Measurements from ENCODE around the gene BZW1. TPM values are rescaled to one million over a fixed set of nuclear protein-coding genes. Genes with fewer than 3 reads are reported as not detected.

The BZW1 gene
- total RNA-seq (2012; rRNA removed) (268 and 323 TPM in 2 replicates), polyA plus RNA-seq (2012; rRNA removed) (187 and 204 TPM in 2 replicates), Bru-seq, nascent RNA (percentile 98 among the genes with signal in this experiment), BruChase-seq, experiment 1, labeled RNA remaining after a 6-hour chase (percentile 100 among the genes with signal in this experiment), BruChase-seq, experiment 2, labeled RNA remaining after a 2-hour chase (percentile 99 among the genes with signal in this experiment)
- 31.6 and 185 TPM in 2 replicates for polyA plus RNA-seq (2012; cell fraction: cytosol; rRNA removed)
- polyA plus RNA-seq (2012; cell fraction: nucleus; rRNA removed; ENCODE audit: low replicate concordance), result 11.5 and 146 TPM in 2 replicates
- long read RNA-seq, full-length matches to known transcripts, result 329 of 435 reads
- long read RNA-seq, partial matches to known transcripts, result 42 of 435 reads
- long read RNA-seq, other reads (novel, unspliced or antisense), result 64 of 435 reads

GRCh38 chr2:200811333-200812121 lies at the start of gene BZW1:
Gene BZW1 (plus strand): TSS chr2:200811910. CDS start chr2:200813218, 1,308 bp downstream.
- Histone ChIP-seq H2AFZ (replicated peaks; ENCODE audit: low read length, poor library complexity) (peak within 1 kb of the TSS; percentile 99), H3K4me1 (ENCODE audit: control insufficient read depth, insufficient read depth, low read length) (peaks cover 10% of the 10 kb centered on the region), H2BK5ac (ENCODE audit: low read depth, low read length, poor library complexity, severe bottlenecking) (peak within 1 kb of the TSS; percentile 99), H3K4me3 (ENCODE audit: insufficient read depth, low read depth, low read length) (peak within 1 kb of the TSS; percentile 91), H2BK120ac (ENCODE audit: low read depth, low read length) (peak within 1 kb of the TSS; percentile 100), H3K4ac (ENCODE audit: low read depth, low read length) (peak within 1 kb of the TSS; percentile 99), H3K18ac (ENCODE audit: low read depth, low read length) (peak within 1 kb of the TSS; percentile 96), H3K9me1 (ENCODE audit: insufficient read depth, low read length) (peaks cover 3% of the 10 kb centered on the region; the same call in 1 of the 2 replicates), H3K4me2 (ENCODE audit: low read depth, low read length) (peak within 1 kb of the TSS; percentile 93), H3K56ac (ENCODE audit: extremely low read depth, insufficient read depth, low read length) (peak within 1 kb of the TSS; percentile 100), H3K9ac (ENCODE audit: low read depth, low read length) (peak within 1 kb of the TSS; percentile 96), H3K14ac (replicated peaks; ENCODE audit: low read depth, low read length) (peak within 1 kb of the TSS; percentile 100), H2BK20ac (ENCODE audit: low read depth, low read length) (peak within 1 kb of the TSS; percentile 95), H3K9me3 (ENCODE audit: control insufficient read depth, insufficient read depth, low read length) (no peaks in the 10 kb centered on the region), H3K79me1 (ENCODE audit: low read depth in 1 of 2, low read length in 2 of 2) (peaks cover 2 to 16% of the 10 kb centered on the region in 2 experiments; a peak in 3 of 4 replicates), H4K91ac (ENCODE audit: insufficient read depth, low read depth, low read length) (peak within 1 kb of the TSS; percentile 100), H3K23ac (ENCODE audit: low read depth, low read length) (peak within 1 kb of the TSS; percentile 99), H4K20me1 (ENCODE audit: insufficient read depth, low read length) (peaks cover 45% of the 10 kb centered on the region), H3K27ac (ENCODE audit: insufficient read depth, low read length) (peak within 1 kb of the TSS; percentile 96), H3K36me3 (ENCODE audit: control insufficient read depth, insufficient read depth, low read length) (peaks cover 14% of the 10 kb centered on the region), H2BK15ac (ENCODE audit: low read depth, low read length) (peak within 1 kb of the TSS; percentile 100), H2AK5ac (ENCODE audit: low read depth, low read length) (peak within 1 kb of the TSS; percentile 88), H3K27me3 (ENCODE audit: control insufficient read depth, insufficient read depth, low read length) (no peaks in the 10 kb centered on the region), H4K5ac (ENCODE audit: low read depth, low read length) (peak within 1 kb of the TSS; percentile 87), H4K8ac (ENCODE audit: low read depth in 2 of 2, low read length in 2 of 2) (peak within 1 kb of the TSS; percentile 83 to 100), H2AK9ac (replicated peaks; ENCODE audit: low read depth, low read length, poor library complexity) (peak within 1 kb of the TSS; percentile 94)
- dilution Hi-C loops (cut with HindIII; ENCODE audit: low sequenced_read_pairs, unreplicated experiment) (no loop called here), in situ Hi-C loops (cut with MboI; ENCODE audit: low sequenced_read_pairs) (loop anchor here (5.0 kb wide), 1 partner anchor 64 kb away; no protein-coding TSS in a partner anchor), intact Hi-C loops (cut with micrococcal nuclease) (loop anchor here (1.0 to 10.0 kb wide), 4 partner anchors 25 to 197 kb away; no protein-coding TSS in a partner anchor)
- ChIA-PET CTCF (no interaction called here), POLR2A (ENCODE audit: unreplicated experiment) (no interaction called here)
- peak; percentile 86 for ATAC-seq (ENCODE audit: low read depth)
- WGBS, 2 experiments (ENCODE audit: extremely low coverage in 2 of 2, insufficient read length in 1 of 2), result 1% methylated on average over 26 of the region's 75 CpGs; no CpG with 5 or more reads in 1 of the 2 experiments
- no TSS peak for BruUV-seq (replicated peaks)
- peak; percentile 96 for DNase-seq
- peak; percentile 98 for TF ChIP-seq POLR2A (IDR thresholded peaks at IDR 0.05; ENCODE audit: low read depth, low read length)
- TF ChIP-seq ELK1 (IDR thresholded peaks at IDR 0.05; ENCODE audit: borderline replicate concordance, low read depth, low read length), result peak; percentile 36; the same call in 1 of the 2 replicates
- no peak for TF ChIP-seq CEBPB (IDR thresholded peaks at IDR 0.05; ENCODE audit: low read depth, low read length)
- no peak for TF ChIP-seq MAFK (IDR thresholded peaks at IDR 0.05; ENCODE audit: low read depth, low read length)
- no peak; the same call in 1 of the 2 replicates for TF ChIP-seq RAD21 (IDR thresholded peaks at IDR 0.05; ENCODE audit: low read length)
- no peak for TF ChIP-seq FOS (IDR thresholded peaks at IDR 0.05; ENCODE audit: low read depth, low read length)
- peak; percentile 98; the same call in 1 of the 2 replicates for TF ChIP-seq CHD1 (IDR thresholded peaks at IDR 0.05; ENCODE audit: low read depth, low read length)
- no peak for TF ChIP-seq CTCF (conservative IDR thresholded peaks at IDR 0.05; ENCODE audit: low read depth, low read length)
- TF ChIP-seq MAZ (IDR thresholded peaks at IDR 0.05; ENCODE audit: borderline replicate concordance, low read depth, low read length), result peak; percentile 98
- TF ChIP-seq SMC3 (IDR thresholded peaks at IDR 0.05; ENCODE audit: low read depth, low read length), result no peak
- 0 out of 2 replicates have a peak, but pooled peaks have one; percentile 14 for TF ChIP-seq MXI1 (IDR thresholded peaks at IDR 0.05; ENCODE audit: borderline replicate concordance, low read depth, low read length)
